BE2C (cell line): ENCODE data around the gene IGSF21.

Source experiments
- DNase-seq: peaks from one replicate; pipeline ENCODE4 v3.0.0-alpha.2; 2020
- H3K27me3 ChIP-seq: fragments of 250-450 bp; sonication (Bioruptor Pico); 2 replicates; pipeline ENCODE4 v1.5.1; 2020; ENCODE audit warnings: mild to moderate bottlenecking
- H3K36me3 ChIP-seq: fragments of 250-450 bp; sonication (Bioruptor Pico); 2 replicates; pipeline ENCODE4 v1.5.1; 2020; ENCODE audit warnings: mild to moderate bottlenecking
- H3K4me1 ChIP-seq: fragments of 250-450 bp; sonication (Bioruptor Pico); 2 replicates; pipeline ENCODE4 v1.5.1; 2020
- H3K4me3 ChIP-seq: 2 replicates; pipeline ENCODE4 v1.5.1; 2011; ENCODE audit warnings: low read depth, low read length
- H3K9me3 ChIP-seq: fragments of 250-450 bp; sonication (Bioruptor Pico); 2 replicates; pipeline ENCODE4 v1.5.1; 2020
- CTCF ChIP-seq: IDR thresholded peaks from 2 replicates; pipeline ENCODE4 v1.5.1; 2012; ENCODE audit warnings: mild to moderate bottlenecking, low read depth, low read length

IGSF21 gene

DNA sequence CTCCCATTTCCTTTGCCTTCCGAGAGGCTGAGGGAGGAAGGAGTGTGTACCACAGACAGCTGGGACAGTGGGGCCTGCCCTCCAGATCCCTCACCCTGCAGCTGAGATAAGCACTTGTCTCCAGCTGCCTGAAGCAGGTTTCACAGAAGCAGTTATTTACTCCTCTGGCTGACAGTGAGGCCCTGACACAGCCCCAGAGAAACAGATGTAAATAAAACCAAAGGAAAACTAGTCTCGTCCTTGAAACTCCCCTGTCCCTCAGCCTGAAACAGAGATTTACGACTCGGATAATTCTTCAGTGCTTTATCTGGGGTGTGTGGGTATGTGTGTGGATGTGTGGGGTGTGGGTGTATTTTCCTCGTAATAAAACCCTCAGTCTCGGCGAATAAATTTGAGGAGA is 181.1 kb downstream of the IGSF21 start:
- Histone ChIP-seq H3K27me3 (no peaks in the 10 kb centered on the region), H3K4me1 (no peaks in the 10 kb centered on the region; the same call in 1 of the 2 replicates), H3K36me3 (no peaks in the 10 kb centered on the region), H3K9me3 (no peaks in the 10 kb centered on the region), H3K4me3 (no peak overlapping the region)
- peak; percentile 57 for DNase-seq
- TF ChIP-seq CTCF = no peak

- TF ChIP-seq CTCF = no peak
- H3K36me3 ChIP-seq = no peaks in the 10 kb centered on the region
Measured at GRCh38 chr1:18289597-18289996, 182.0 kb downstream of the IGSF21 start.

DNA sequence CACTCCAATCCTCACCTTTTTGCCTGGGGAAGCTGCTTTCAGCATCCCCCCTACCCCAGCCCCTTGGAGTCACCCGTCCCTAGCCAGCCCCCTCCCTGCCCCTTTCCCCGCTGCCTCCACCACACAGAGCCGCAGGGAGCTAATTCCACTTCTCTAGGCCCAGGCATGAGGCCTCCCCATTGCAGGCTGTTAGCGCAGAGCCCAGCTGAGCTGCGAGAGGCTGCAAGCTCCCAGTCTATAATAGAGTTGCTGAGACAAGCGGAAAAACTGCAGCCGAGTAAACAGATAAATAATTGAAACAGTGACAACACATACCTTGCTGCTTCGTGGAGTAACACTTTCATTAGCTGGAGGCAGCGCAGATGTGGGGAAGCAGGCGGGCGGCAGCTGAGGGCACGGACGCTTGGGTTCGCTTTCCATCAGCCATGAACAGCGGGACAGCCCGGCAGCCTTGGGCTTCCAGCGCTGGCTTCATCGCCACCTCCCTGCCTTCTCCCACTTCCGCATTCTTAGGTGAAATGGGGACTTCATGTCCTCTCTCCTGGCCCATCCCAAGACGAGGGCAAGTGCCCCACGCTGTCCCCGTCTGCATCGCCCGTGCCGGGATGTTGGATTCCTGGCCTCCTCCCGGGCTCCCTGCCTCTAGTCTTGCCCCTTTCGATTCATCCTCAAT is 183.3 kb downstream of the IGSF21 start:
- DNase-seq = no peak
- Histone ChIP-seq H3K9me3 (no peaks in the 10 kb centered on the region), H3K36me3 (no peaks in the 10 kb centered on the region), H3K27me3 (no peaks in the 10 kb centered on the region), H3K4me3 (no peak overlapping the region), H3K4me1 (no peaks in the 10 kb centered on the region; the same call in 1 of the 2 replicates)
- no peak for TF ChIP-seq CTCF

More at GRCh38 chr1:18289597-18289996, 182.0 kb downstream of the IGSF21 start:
- DNase-seq = no peak
- Histone ChIP-seq H3K27me3 (no peaks in the 10 kb centered on the region), H3K4me3 (no peak overlapping the region), H3K4me1 (no peaks in the 10 kb centered on the region; the same call in 1 of the 2 replicates), H3K9me3 (no peaks in the 10 kb centered on the region)

DNA sequence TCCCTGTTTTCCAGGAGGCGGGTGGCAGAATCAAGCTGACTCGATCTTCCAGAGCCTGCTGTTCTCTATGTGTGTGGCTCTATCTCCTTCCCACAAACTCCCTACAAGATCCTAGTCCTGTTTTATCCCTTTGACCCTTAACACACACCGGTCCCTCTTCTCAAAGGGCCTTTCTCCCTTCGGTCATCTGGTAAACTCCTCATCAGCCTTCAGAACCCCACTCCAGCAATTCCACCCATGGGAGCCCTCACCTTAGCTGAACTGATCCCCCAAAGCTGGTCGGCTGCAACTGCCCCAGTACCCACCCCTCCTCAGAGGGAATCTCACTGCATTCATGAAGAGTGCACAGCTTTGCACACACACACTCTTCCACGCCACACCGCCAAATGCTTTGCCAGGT is 184.9 kb downstream of the IGSF21 start:
- no peak for TF ChIP-seq CTCF
- no peaks in the 10 kb centered on the region for H3K27me3 ChIP-seq
- H3K4me3 ChIP-seq = no peak overlapping the region

GRCh38 chr1:18293291-18293690 is 185.7 kb downstream of the IGSF21 start:
- Histone ChIP-seq H3K4me3 (no peak overlapping the region), H3K27me3 (no peaks in the 10 kb centered on the region), H3K4me1 (no peaks in the 10 kb centered on the region; the same call in 1 of the 2 replicates), H3K9me3 (no peaks in the 10 kb centered on the region), H3K36me3 (no peaks in the 10 kb centered on the region)
- TF ChIP-seq CTCF = no peak
- DNase-seq = no peak

More for the DNA sequence above, 184.9 kb downstream of the IGSF21 start:
- DNase-seq = no peak
- H3K4me1 ChIP-seq = no peaks in the 10 kb centered on the region; the same call in 1 of the 2 replicates
- no peaks in the 10 kb centered on the region for H3K9me3 ChIP-seq
- H3K36me3 ChIP-seq = no peaks in the 10 kb centered on the region

DNA sequence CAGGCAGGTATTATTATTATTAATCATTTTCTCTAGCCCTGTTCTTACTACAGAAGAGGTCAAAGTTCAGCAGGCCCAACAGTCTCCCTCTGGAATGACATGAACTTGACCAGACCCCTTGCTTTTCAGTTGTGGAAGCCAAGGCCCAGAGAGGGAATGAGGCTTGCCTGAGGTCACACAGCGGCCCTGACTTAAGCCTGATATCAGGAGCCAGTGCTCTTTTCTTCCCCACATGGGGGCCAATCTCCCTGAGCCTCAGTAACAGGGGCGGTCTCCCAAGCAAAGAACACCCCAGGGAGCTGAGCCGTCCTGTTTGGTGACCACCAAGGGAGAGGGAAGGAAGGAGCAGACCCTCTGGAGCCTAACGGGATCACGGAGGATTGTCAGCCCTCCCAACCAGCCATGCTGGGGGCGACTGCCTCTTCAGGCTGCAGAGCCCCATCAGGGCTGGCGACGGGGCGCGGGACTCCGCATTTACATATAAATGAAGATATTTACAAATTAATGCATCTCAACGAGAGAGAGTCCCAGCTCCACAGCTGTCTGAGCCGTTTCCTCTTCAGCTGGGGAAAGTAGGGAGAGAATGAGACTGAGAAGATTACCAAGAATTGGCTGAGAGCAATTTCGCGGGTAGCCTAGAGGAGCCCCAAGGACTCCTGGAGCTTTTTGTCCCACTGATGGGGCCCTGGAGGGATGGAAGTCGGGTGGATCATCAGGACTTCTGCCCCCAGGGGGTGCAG is 187.0 kb downstream of the IGSF21 start:
- no peaks in the 10 kb centered on the region for H3K36me3 ChIP-seq
- H3K9me3 ChIP-seq = no peaks in the 10 kb centered on the region
- no peaks in the 10 kb centered on the region for H3K4me1 ChIP-seq
- DNase-seq = no peak
- no peaks in the 10 kb centered on the region for H3K27me3 ChIP-seq
- TF ChIP-seq CTCF = no peak
- H3K4me3 ChIP-seq = no peak overlapping the region
